Measurements from ENCODE around the gene CYP19A1. TPM values are rescaled to one million over a fixed set of nuclear protein-coding genes. Genes with fewer than 3 reads are reported as not detected.
A peak's percentile ranks its signal among the peaks of the same experiment; 100 is the strongest.

Gene CYP19A1
- total and polyA plus RNA-seq, 10 of the 15 experiments (the other 5 are each of a cell fraction or from before 2014, with no cell fraction given) = 0.08 to 1.8 (median 0.70) TPM

DNA sequence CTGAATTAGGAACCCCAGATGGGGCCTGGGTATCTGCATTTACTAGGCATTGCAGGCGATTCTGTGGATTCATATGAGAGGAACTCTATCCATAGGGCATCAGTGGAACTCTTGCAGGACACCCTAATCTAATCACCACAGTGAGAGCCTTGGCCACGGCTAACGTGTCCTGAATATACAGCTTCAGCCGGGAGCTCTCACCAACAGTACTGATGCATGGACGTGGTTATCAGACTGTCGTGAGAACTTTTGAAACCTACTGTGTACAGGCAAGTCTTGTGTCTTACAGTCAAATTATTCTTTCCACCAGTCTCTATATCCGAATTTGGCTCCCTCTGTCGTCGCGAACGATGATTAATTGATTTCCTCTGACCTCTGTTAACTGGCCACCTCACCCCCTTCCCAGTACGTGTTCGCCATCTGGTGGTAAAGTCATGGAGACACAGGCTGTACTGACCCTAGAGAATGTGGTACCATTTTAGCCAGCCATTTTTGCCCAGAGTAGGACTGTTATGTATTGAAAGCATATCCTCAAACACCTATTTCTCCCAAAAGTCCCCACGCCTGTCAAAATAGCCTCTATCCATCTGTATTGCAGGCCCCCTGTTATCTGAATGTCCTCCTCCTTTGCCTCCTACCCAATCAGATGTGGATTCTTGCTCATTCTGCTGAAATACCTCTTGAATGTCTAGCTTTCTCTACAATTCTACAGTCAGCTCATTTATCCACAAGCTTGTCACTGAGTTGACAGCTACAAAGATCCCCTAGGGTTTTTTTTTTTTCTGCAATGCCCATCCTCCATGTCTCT is 42.8 kb upstream of the CYP19A1 start:
- FAIRE-seq = peak; percentile 98
- TF ChIP-seq TBL1XR1 (IDR thresholded peaks at IDR 0.05; ENCODE audit: low read depth, low read length) (no peak), RUNX3 (IDR thresholded peaks at IDR 0.05; ENCODE audit: low read length) (peak; percentile 26; the same call in 1 of the 2 replicates), PKNOX1 (IDR thresholded peaks at IDR 0.05) (peak; percentile 92), YY1 (IDR thresholded peaks at IDR 0.05; ENCODE audit: low read depth, low read length) (peak; percentile 88), SRF (IDR thresholded peaks at IDR 0.05; ENCODE audit: low read depth in 2 of 2, low read length in 2 of 2) (no peak), FOS (IDR thresholded peaks at IDR 0.05; ENCODE audit: borderline replicate concordance, extremely low read depth, insufficient read length) (no peak), CEBPZ (IDR thresholded peaks at IDR 0.05; ENCODE audit: low read depth, low read length) (no peak)
- TF ChIP-seq, protein P1, sequence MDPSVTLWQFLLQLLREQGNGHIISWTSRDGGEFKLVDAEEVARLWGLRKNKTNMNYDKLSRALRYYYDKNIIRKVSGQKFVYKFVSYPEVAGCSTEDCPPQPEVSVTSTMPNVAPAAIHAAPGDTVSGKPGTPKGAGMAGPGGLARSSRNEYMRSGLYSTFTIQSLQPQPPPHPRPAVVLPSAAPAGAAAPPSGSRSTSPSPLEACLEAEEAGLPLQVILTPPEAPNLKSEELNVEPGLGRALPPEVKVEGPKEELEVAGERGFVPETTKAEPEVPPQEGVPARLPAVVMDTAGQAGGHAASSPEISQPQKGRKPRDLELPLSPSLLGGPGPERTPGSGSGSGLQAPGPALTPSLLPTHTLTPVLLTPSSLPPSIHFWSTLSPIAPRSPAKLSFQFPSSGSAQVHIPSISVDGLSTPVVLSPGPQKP (IDR thresholded peaks at IDR 0.05; ENCODE audit: low read depth, low read length) = no peak
- TF ChIP-seq, protein P2, sequence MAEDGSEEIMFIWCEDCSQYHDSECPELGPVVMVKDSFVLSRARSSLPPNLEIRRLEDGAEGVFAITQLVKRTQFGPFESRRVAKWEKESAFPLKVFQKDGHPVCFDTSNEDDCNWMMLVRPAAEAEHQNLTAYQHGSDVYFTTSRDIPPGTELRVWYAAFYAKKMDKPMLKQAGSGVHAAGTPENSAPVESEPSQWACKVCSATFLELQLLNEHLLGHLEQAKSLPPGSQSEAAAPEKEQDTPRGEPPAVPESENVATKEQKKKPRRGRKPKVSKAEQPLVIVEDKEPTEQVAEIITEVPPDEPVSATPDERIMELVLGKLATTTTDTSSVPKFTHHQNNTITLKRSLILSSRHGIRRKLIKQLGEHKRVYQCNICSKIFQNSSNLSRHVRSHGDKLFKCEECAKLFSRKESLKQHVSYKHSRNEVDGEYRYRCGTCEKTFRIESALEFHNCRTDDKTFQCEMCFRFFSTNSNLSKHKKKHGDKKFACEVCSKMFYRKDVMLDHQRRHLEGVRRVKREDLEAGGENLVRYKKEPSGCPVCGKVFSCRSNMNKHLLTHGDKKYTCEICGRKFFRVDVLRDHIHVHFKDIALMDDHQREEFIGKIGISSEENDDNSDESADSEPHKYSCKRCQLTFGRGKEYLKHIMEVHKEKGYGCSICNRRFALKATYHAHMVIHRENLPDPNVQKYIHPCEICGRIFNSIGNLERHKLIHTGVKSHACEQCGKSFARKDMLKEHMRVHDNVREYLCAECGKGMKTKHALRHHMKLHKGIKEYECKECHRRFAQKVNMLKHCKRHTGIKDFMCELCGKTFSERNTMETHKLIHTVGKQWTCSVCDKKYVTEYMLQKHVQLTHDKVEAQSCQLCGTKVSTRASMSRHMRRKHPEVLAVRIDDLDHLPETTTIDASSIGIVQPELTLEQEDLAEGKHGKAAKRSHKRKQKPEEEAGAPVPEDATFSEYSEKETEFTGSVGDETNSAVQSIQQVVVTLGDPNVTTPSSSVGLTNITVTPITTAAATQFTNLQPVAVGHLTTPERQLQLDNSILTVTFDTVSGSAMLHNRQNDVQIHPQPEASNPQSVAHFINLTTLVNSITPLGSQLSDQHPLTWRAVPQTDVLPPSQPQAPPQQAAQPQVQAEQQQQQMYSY (CRISPR knock-in tag; IDR thresholded peaks at IDR 0.05) = no peak

More for the DNA sequence above, 42.8 kb upstream of the CYP19A1 start:
- H3K27me3 ChIP-seq (replicated peaks in 1 of 2; ENCODE audit: control insufficient read depth in 2 of 2, insufficient read depth in 2 of 2, low read length in 1 of 2) = peaks cover 0 to 6% of the 10 kb centered on the region in 2 experiments; a peak in 3 of 4 replicates
- 27% methylated on average over 14 of the region's 14 CpGs for WGBS (ENCODE audit: insufficient coverage, insufficient replicate concordance, low lambda C conversion rate, missing lambda C conversion rate)
- H3K79me2 ChIP-seq (ENCODE audit: control insufficient read depth, insufficient read depth, low read length) = no peaks in the 10 kb centered on the region
- H3K4me1 ChIP-seq (ENCODE audit: control insufficient read depth, insufficient read depth, low read length) = no peaks in the 10 kb centered on the region
- no peaks in the 10 kb centered on the region for H3K36me3 ChIP-seq (ENCODE audit: control insufficient read depth in 2 of 2, insufficient read depth in 2 of 2, low read length in 1 of 2)
- H3K4me2 ChIP-seq (ENCODE audit: control insufficient read depth, insufficient read depth) = no peak overlapping the region
- ATAC-seq (peak; percentile 98), DNase-seq (ENCODE audit: low read depth, low spot score) (peak; percentile 34)
- ChIA-PET CTCF (interaction anchor here (0.7 to 9.7 kb wide), 19 partner anchors 9 to 236 kb away, joined by 3 to 111 read pairs (median 4); no protein-coding TSS in a partner anchor), POLR2A (no interaction called here), RAD21 (ENCODE audit: unreplicated experiment) (interaction anchor here (0.6 to 4.3 kb wide), 11 partner anchors 9 to 218 kb away, joined by 3 to 33 read pairs (median 5); no protein-coding TSS in a partner anchor), SMC1A (ENCODE audit: uncharacterized antibody, unreplicated experiment) (interaction anchor here (0.7 to 5.6 kb wide), 13 partner anchors 12 to 391 kb away, joined by 3 to 60 read pairs (median 5); no protein-coding TSS in a partner anchor)
- H2AFZ ChIP-seq (ENCODE audit: control insufficient read depth, low read depth, low read length) = no peak overlapping the region
- no peak overlapping the region for H3K27ac ChIP-seq (ENCODE audit: control insufficient read depth, insufficient read depth)
- no peaks in the 10 kb centered on the region for H4K20me1 ChIP-seq (ENCODE audit: control insufficient read depth, insufficient read depth)
- in situ Hi-C loops (cut with MboI) = loop anchor here (5.0 kb wide), 2 partner anchors 94 to 219 kb away; no protein-coding TSS in a partner anchor
- H3K4me3 ChIP-seq = no peak overlapping the region
- H3K9me3 ChIP-seq (replicated peaks; ENCODE audit: control insufficient read depth, insufficient read depth, low read length) = no peaks in the 10 kb centered on the region
- intact Hi-C loops (cut with micrococcal nuclease; ENCODE audit: unreplicated experiment) = loop anchor here (1.0 to 10.0 kb wide), 5 partner anchors 94 to 218 kb away; no protein-coding TSS in a partner anchor
- H3K9ac ChIP-seq (ENCODE audit: control insufficient read depth, insufficient read depth, low read length) = no peak overlapping the region
- no TSS peak for BruUV-seq (replicated peaks)
